Astrocyte (in vitro differentiated cells and primary cell): ENCODE data around the gene MAGI1. TPM values are rescaled to one million over a fixed set of nuclear protein-coding genes. Genes with fewer than 3 reads are reported as not detected.

Experiments used
- DNase-seq: peaks from one replicate; pipeline ENCODE4 v3.0.0-alpha.2; 2010; ENCODE audit warnings: low read depth
- FAIRE-seq: peaks from 2 replicates; lab custom pipeline; 2011; peaks lifted over from hg19 to GRCh38; lab: Jason Lieb, UNC
- H2AFZ ChIP-seq: 2 replicates; pipeline ENCODE4 v1.6.0; 2012; ENCODE audit warnings: low read depth, low read length, inconsistent platforms
- H3K27ac ChIP-seq: 2 replicates; pipeline ENCODE4 v1.5.1; 2011; ENCODE audit warnings: low read depth, low read length, inconsistent platforms
- H3K27me3 ChIP-seq: 2 replicates; pipeline ENCODE4 v1.6.0; 2011; ENCODE audit warnings: low read length, inconsistent platforms; ENCODE audit not compliant: insufficient read depth
- H3K36me3 ChIP-seq: 2 replicates; pipeline ENCODE4 v1.5.1; 2011; ENCODE audit warnings: low read length, inconsistent platforms; ENCODE audit not compliant: insufficient read depth
- H3K4me1 ChIP-seq: 2 replicates; pipeline ENCODE4 v1.5.1; 2011; ENCODE audit warnings: low read length, inconsistent platforms; ENCODE audit not compliant: insufficient read depth
- H3K4me2 ChIP-seq: 2 replicates; pipeline ENCODE4 v1.6.0; 2012; ENCODE audit warnings: low read length, inconsistent platforms
- H3K4me3 ChIP-seq: 2 replicates; pipeline ENCODE4 v1.5.1; 2011; ENCODE audit warnings: low read depth, mild to moderate bottlenecking, low read length, inconsistent platforms; ENCODE audit not compliant: insufficient read depth
- H3K79me2 ChIP-seq: 2 replicates; pipeline ENCODE4 v1.6.0; 2012; ENCODE audit warnings: mild to moderate bottlenecking, low read length, inconsistent platforms; ENCODE audit not compliant: insufficient read depth
- H3K9ac ChIP-seq: 2 replicates; pipeline ENCODE4 v1.6.0; 2012; ENCODE audit warnings: mild to moderate bottlenecking, low read length, inconsistent platforms
- H3K9me3 ChIP-seq: 2 replicates; pipeline ENCODE4 v1.5.1; 2012; ENCODE audit warnings: low read depth, mild to moderate bottlenecking, low read length, inconsistent platforms; ENCODE audit not compliant: insufficient read depth
- H4K20me1 ChIP-seq: 2 replicates; pipeline ENCODE4 v1.6.0; 2012; ENCODE audit warnings: low read length, inconsistent platforms; ENCODE audit not compliant: insufficient read depth
- H3K27ac Mint-ChIP-seq: one replicate; pipeline ENCODE4 v1.8.0; 2021; ENCODE audit warnings: mild to moderate bottlenecking, mixed read lengths; ENCODE audit not compliant: unreplicated experiment
- H3K27me3 Mint-ChIP-seq: one replicate; pipeline ENCODE4 v1.8.0; 2021; ENCODE audit warnings: low read depth, mixed read lengths; ENCODE audit not compliant: unreplicated experiment
- H3K36me3 Mint-ChIP-seq: one replicate; pipeline ENCODE4 v1.8.0; 2021; ENCODE audit warnings: low read depth, mixed read lengths; ENCODE audit not compliant: unreplicated experiment
- H3K4me1 Mint-ChIP-seq: one replicate; pipeline ENCODE4 v1.8.0; 2021; ENCODE audit warnings: low read depth, mixed read lengths; ENCODE audit not compliant: unreplicated experiment
- H3K4me3 Mint-ChIP-seq: one replicate; pipeline ENCODE4 v1.8.0; 2021; ENCODE audit warnings: mild to moderate bottlenecking, moderate library complexity, mixed read lengths; ENCODE audit not compliant: unreplicated experiment
- H3K9me3 Mint-ChIP-seq: one replicate; pipeline ENCODE4 v1.8.0; 2021; ENCODE audit warnings: mild to moderate bottlenecking, mixed read lengths; ENCODE audit not compliant: unreplicated experiment
- EZH2 ChIP-seq: IDR thresholded peaks from 2 replicates; pipeline ENCODE4 v1.6.1; 2012; ENCODE audit warnings: mild to moderate bottlenecking, low read length, inconsistent platforms; ENCODE audit not compliant: insufficient read depth
- total RNA-seq: library from RNA; stranded (reverse); gene quantifications from 2 replicates; pipeline ENCODE4 v1.2.1, GENCODE V29; 2021
- TF ChIP-seq, protein P1 (sequence below): IDR thresholded peaks from 2 replicates; pipeline ENCODE4 v1.5.1; 2011; ENCODE audit warnings: low read depth, mild to moderate bottlenecking, inconsistent platforms, low read length, moderate library complexity; ENCODE audit not compliant: insufficient read depth

The MAGI1 gene
- total RNA-seq, 1 donor from 2014 or later = 31.8 TPM

GRCh38 chr3:65396078-65396477 is 642.6 kb downstream of the MAGI1 start:
- H3K36me3 ChIP-seq = no peaks in the 10 kb centered on the region
- no peak overlapping the region for H3K4me3 Mint-ChIP-seq
- H3K27ac Mint-ChIP-seq = no peak overlapping the region
- H3K9me3 Mint-ChIP-seq = no peaks in the 10 kb centered on the region
- FAIRE-seq (no peak), DNase-seq (no peak)
- no peaks in the 10 kb centered on the region for H3K79me2 ChIP-seq
- peaks cover 4% of the 10 kb centered on the region for H3K36me3 Mint-ChIP-seq
- H3K9me3 ChIP-seq = no peaks in the 10 kb centered on the region
- no peaks in the 10 kb centered on the region for H3K27me3 ChIP-seq
- H3K27me3 Mint-ChIP-seq = no peaks in the 10 kb centered on the region
- H4K20me1 ChIP-seq = peaks cover 3% of the 10 kb centered on the region
- peaks cover 3% of the 10 kb centered on the region for H3K4me1 Mint-ChIP-seq
- H3K4me3 ChIP-seq = no peak overlapping the region
- H3K4me2 ChIP-seq = no peak overlapping the region
- H3K27ac ChIP-seq = no peak overlapping the region
- TF ChIP-seq EZH2 = no peak
- no peak overlapping the region for H2AFZ ChIP-seq
- no peaks in the 10 kb centered on the region for H3K4me1 ChIP-seq
- H3K9ac ChIP-seq = no peak overlapping the region

GRCh38 chr3:65391068-65391467 is 647.6 kb downstream of the MAGI1 start:
- H3K79me2 ChIP-seq = no peaks in the 10 kb centered on the region
- H3K36me3 ChIP-seq = no peaks in the 10 kb centered on the region
- no peaks in the 10 kb centered on the region for H3K9me3 ChIP-seq
- no peak for DNase-seq
- Mint-ChIP-seq H3K27me3 (no peaks in the 10 kb centered on the region), H3K36me3 (peaks cover 21% of the 10 kb centered on the region), H3K4me3 (no peak overlapping the region), H3K9me3 (no peaks in the 10 kb centered on the region), H3K4me1 (no peaks in the 10 kb centered on the region), H3K27ac (no peak overlapping the region)
- no peaks in the 10 kb centered on the region for H3K27me3 ChIP-seq
- no peaks in the 10 kb centered on the region for H4K20me1 ChIP-seq
- H3K4me3 ChIP-seq = no peak overlapping the region
- TF ChIP-seq EZH2 = no peak
- TF ChIP-seq, protein P1, sequence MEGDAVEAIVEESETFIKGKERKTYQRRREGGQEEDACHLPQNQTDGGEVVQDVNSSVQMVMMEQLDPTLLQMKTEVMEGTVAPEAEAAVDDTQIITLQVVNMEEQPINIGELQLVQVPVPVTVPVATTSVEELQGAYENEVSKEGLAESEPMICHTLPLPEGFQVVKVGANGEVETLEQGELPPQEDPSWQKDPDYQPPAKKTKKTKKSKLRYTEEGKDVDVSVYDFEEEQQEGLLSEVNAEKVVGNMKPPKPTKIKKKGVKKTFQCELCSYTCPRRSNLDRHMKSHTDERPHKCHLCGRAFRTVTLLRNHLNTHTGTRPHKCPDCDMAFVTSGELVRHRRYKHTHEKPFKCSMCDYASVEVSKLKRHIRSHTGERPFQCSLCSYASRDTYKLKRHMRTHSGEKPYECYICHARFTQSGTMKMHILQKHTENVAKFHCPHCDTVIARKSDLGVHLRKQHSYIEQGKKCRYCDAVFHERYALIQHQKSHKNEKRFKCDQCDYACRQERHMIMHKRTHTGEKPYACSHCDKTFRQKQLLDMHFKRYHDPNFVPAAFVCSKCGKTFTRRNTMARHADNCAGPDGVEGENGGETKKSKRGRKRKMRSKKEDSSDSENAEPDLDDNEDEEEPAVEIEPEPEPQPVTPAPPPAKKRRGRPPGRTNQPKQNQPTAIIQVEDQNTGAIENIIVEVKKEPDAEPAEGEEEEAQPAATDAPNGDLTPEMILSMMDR = no peak
- H3K27ac ChIP-seq = no peak overlapping the region
- no peak overlapping the region for H2AFZ ChIP-seq
- no peak for FAIRE-seq
- no peak overlapping the region for H3K4me2 ChIP-seq
- no peak overlapping the region for H3K9ac ChIP-seq
- no peaks in the 10 kb centered on the region for H3K4me1 ChIP-seq

DNA sequence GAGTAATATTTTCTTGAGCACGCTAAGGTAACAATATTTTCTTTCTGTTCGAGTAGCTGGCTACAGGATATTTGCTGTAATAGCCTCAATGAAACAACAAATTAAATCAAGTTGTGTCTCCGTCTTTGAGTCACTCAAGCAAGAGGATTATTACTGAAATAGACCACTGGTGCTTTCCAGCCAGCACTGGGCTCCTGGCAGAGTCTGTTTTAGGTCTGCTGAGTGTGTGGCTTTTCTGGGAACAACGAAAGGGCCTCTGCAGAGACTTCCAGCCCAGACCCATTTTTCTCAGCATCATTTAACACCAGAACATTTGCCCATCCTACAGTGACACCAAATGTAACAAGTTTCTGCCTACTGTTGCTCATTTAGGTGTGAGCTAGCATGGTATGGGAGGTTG is 652.9 kb downstream of the MAGI1 start:
- Histone ChIP-seq H3K36me3 (no peaks in the 10 kb centered on the region), H3K9ac (no peak overlapping the region), H3K4me1 (no peaks in the 10 kb centered on the region), H4K20me1 (no peaks in the 10 kb centered on the region), H3K4me3 (no peak overlapping the region), H3K9me3 (no peaks in the 10 kb centered on the region), H3K27ac (no peak overlapping the region), H3K4me2 (no peak overlapping the region), H2AFZ (no peak overlapping the region), H3K27me3 (no peaks in the 10 kb centered on the region), H3K79me2 (no peaks in the 10 kb centered on the region)
- Mint-ChIP-seq H3K4me3 (no peak overlapping the region), H3K27ac (no peak overlapping the region), H3K27me3 (no peaks in the 10 kb centered on the region), H3K4me1 (no peaks in the 10 kb centered on the region), H3K9me3 (no peaks in the 10 kb centered on the region), H3K36me3 (peaks cover 28% of the 10 kb centered on the region)
- no peak for DNase-seq
- FAIRE-seq = no peak
- TF ChIP-seq, protein P1 = no peak
- TF ChIP-seq EZH2 = no peak
